GM19467 (cell line): Measurements from ENCODE around the gene ILDR2.
"Not testable (repeated sequence)": the region's sequence is repeated elsewhere in the genome, so short reads cannot be mapped to it uniquely, and the experiment has no call there.

ENCODE experiments used
- ATAC-seq: cut with Tn5 transposase; IDR thresholded peaks from one replicate; pipeline ENCODE4 v1.9.1; 2021; ENCODE audit warnings: mild to moderate bottlenecking, moderate library complexity; ENCODE audit not compliant: unreplicated experiment

The ILDR2 gene

GRCh38 chr1:166895766-166896165, 79.6 kb downstream of the ILDR2 start:
- ATAC-seq = no peak

GRCh38 chr1:166889776-166890175, 85.6 kb downstream of the ILDR2 start:
- no peak for ATAC-seq

GRCh38 chr1:166888373-166889111, 86.8 kb downstream of the ILDR2 start:
- ATAC-seq = no peak

- no peak for ATAC-seq
These were observed 90.4 kb downstream of the ILDR2 start for GRCh38 chr1:166884971-166885370.

- ATAC-seq = no peak
These were observed 91.2 kb downstream of the ILDR2 start for GRCh38 chr1:166884040-166884642.

- no peak for ATAC-seq
These were observed 92.4 kb downstream of the ILDR2 start for GRCh38 chr1:166882893-166883292.

GRCh38 chr1:166878173-166878917, 97.0 kb downstream of the ILDR2 start:
- ATAC-seq = not testable (repeated sequence)

GRCh38 chr1:166876540-166876838, 98.9 kb downstream of the ILDR2 start:
- peak; percentile 2 for ATAC-seq

GRCh38 chr1:166875734-166876539, 99.4 kb downstream of the ILDR2 start, which contains the start of gene TADA1:
Gene TADA1 (minus strand): TSS chr1:166876264. CDS start chr1:166876233, 31 bp downstream.
- ATAC-seq = peak; percentile 88

- no peak for ATAC-seq
These were observed 100.0 kb downstream of the ILDR2 start for GRCh38 chr1:166875302-166875733.

GRCh38 chr1:166874464-166874863, 100.9 kb downstream of the ILDR2 start:
- ATAC-seq = no peak

- ATAC-seq = no peak
These were observed 104.8 kb downstream of the ILDR2 start for GRCh38 chr1:166870584-166870983.

GRCh38 chr1:166869318-166870099, 105.8 kb downstream of the ILDR2 start:
- ATAC-seq = no peak

GRCh38 chr1:166868639-166869038, 106.7 kb downstream of the ILDR2 start:
- ATAC-seq = no peak

GRCh38 chr1:166865926-166866325, 109.4 kb downstream of the ILDR2 start:
- no peak for ATAC-seq

- no peak for ATAC-seq
These were observed 115.7 kb downstream of the ILDR2 start for GRCh38 chr1:166859597-166859996.

GRCh38 chr1:166858726-166859419, 116.5 kb downstream of the ILDR2 start:
- ATAC-seq = no peak
